Neural cell (in vitro differentiated cells): Measurements from ENCODE around the gene L1CAM. TPM values are rescaled to one million over a fixed set of nuclear protein-coding genes. Genes with fewer than 3 reads are reported as not detected.

Source experiments
- H2AFZ ChIP-seq: fragments of 200-600, 300-800 bp; sonication (generic), shearing (Covaris generic); 2 replicates; pipeline ENCODE4 v1.6.0; 2014; ENCODE audit warnings: low read depth, mild to moderate bottlenecking, antibody characterized with exemption, low read length, moderate library complexity
- H3F3A ChIP-seq: fragments of 200-600 bp; shearing (Covaris generic); 2 replicates; pipeline ENCODE4 v1.6.1; 2016; ENCODE audit warnings: mild to moderate bottlenecking, moderate library complexity, mixed read lengths, antibody characterized with exemption, low read length; ENCODE audit not compliant: insufficient read depth, poor library complexity, severe bottlenecking
- H3K27ac ChIP-seq: fragments of 200-600, 300-800 bp; sonication (generic), shearing (Covaris generic); 2 replicates; pipeline ENCODE4 v1.5.1; 2014; ENCODE audit warnings: mild to moderate bottlenecking, low read length, moderate library complexity
- H3K27me3 ChIP-seq: fragments of 300-800, 200-600 bp; sonication (generic), shearing (Covaris generic); 2 replicates; pipeline ENCODE4 v1.6.0; 2014; ENCODE audit warnings: mild to moderate bottlenecking, low read depth, low read length, moderate library complexity; ENCODE audit not compliant: insufficient read depth
- H3K36me3 ChIP-seq: fragments of 300-800, 200-600 bp; sonication (generic), shearing (Covaris generic); 2 replicates; pipeline ENCODE4 v1.5.1; 2014; ENCODE audit warnings: mild to moderate bottlenecking, antibody characterized with exemption, low read length, moderate library complexity; ENCODE audit not compliant: insufficient read depth
- H3K4me2 ChIP-seq: fragments of 300-800, 200-600 bp; sonication (generic), shearing (Covaris generic); 2 replicates; pipeline ENCODE4 v1.6.0; 2014; ENCODE audit warnings: mild to moderate bottlenecking, low read length
- H3K4me3 ChIP-seq: fragments of 300-800, 200-600 bp; sonication (generic), shearing (Covaris generic); 2 replicates; pipeline ENCODE4 v1.5.1; 2014; ENCODE audit warnings: mild to moderate bottlenecking, low read length, moderate library complexity
- H3K79me2 ChIP-seq: fragments of 200-600 bp; shearing (Covaris generic); replicated peaks from 2 replicates; pipeline ENCODE4 v1.6.0; 2014; ENCODE audit warnings: mild to moderate bottlenecking, low read length, moderate library complexity; ENCODE audit not compliant: insufficient read depth
- H3K9ac ChIP-seq: fragments of 300-800, 200-600 bp; sonication (generic), shearing (Covaris generic); 2 replicates; pipeline ENCODE4 v1.6.1; 2016; ENCODE audit warnings: mild to moderate bottlenecking, low read length, mixed read lengths
- H3K9me2 ChIP-seq: fragments of 200-600 bp; shearing (Covaris generic); 2 replicates; pipeline ENCODE4 v1.6.1; 2016; ENCODE audit warnings: mild to moderate bottlenecking, low read length, mixed read lengths; ENCODE audit not compliant: insufficient read depth
- H3K9me3 ChIP-seq: fragments of 200-600, 300-800 bp; sonication (generic), shearing (Covaris generic); 2 replicates; pipeline ENCODE4 v1.6.1; 2016; ENCODE audit warnings: mild to moderate bottlenecking, mixed run types, low read length, moderate library complexity, mixed read lengths
- H4K20me1 ChIP-seq: fragments of 200-600 bp; shearing (Covaris generic); 2 replicates; pipeline ENCODE4 v1.6.1; 2016; ENCODE audit warnings: mild to moderate bottlenecking, mixed run types; ENCODE audit not compliant: insufficient read depth
- CTCF ChIP-seq: fragments of 450-650 bp; IDR thresholded peaks from 2 replicates; pipeline ENCODE4 v1.5.1; 2014; ENCODE audit warnings: antibody characterized with exemption, mild to moderate bottlenecking, moderate library complexity; ENCODE audit not compliant: poor library complexity, severe bottlenecking
- EP300 ChIP-seq: fragments of 450-650 bp; conservative IDR thresholded peaks from 2 replicates; pipeline ENCODE4 v1.6.1; 2014; ENCODE audit warnings: antibody characterized with exemption, mild to moderate bottlenecking, moderate library complexity; ENCODE audit not compliant: poor library complexity, severe bottlenecking
- EZH2 ChIP-seq: fragments of 200-600, 300-800 bp; shearing (Covaris generic), sonication (generic); IDR thresholded peaks from 2 replicates; pipeline ENCODE4 v1.6.1; 2014; ENCODE audit warnings: antibody characterized with exemption, low read length, borderline replicate concordance, mild to moderate bottlenecking; ENCODE audit not compliant: insufficient read depth, poor library complexity, severe bottlenecking
- POLR2AphosphoS5 ChIP-seq: IDR thresholded peaks from 2 replicates; pipeline ENCODE4 v1.6.1; 2012
- RAD21 ChIP-seq: fragments of 450-650 bp; conservative IDR thresholded peaks from 2 replicates; pipeline ENCODE4 v1.6.1; 2014; ENCODE audit warnings: antibody characterized with exemption, mild to moderate bottlenecking, moderate library complexity
- SMC3 ChIP-seq: fragments of 450-650 bp; conservative IDR thresholded peaks from 2 replicates; pipeline ENCODE4 v1.6.1; 2014; ENCODE audit warnings: antibody characterized with exemption, mild to moderate bottlenecking, moderate library complexity; ENCODE audit not compliant: poor library complexity
- TAF1 ChIP-seq: IDR thresholded peaks from 2 replicates; pipeline ENCODE4 v1.6.1; 2012; ENCODE audit warnings: low read depth
- polyA plus RNA-seq: library from polyadenylated mRNA; depleted of rRNA; stranded (reverse); fragments of >200 nt; gene quantifications from 2 replicates; pipeline ENCODE4 v1.2.3, GENCODE V29; 2014
- TF ChIP-seq, protein P1 (sequence below): IDR thresholded peaks from 2 replicates; pipeline ENCODE4 v1.6.1; 2012; ENCODE audit warnings: borderline replicate concordance

Gene L1CAM
- polyA plus RNA-seq, 1 donor from 2014 or later, result 88.0 TPM

- Histone ChIP-seq H3K4me2 (no peak overlapping the region), H3K27me3 (no peaks in the 10 kb centered on the region), H3K9me2 (no peaks in the 10 kb centered on the region), H3K4me3 (no peak overlapping the region), H4K20me1 (no peaks in the 10 kb centered on the region), H3K79me2 (no peaks in the 10 kb centered on the region), H3K27ac (no peak overlapping the region), H2AFZ (no peak overlapping the region), H3K36me3 (no peaks in the 10 kb centered on the region), H3K9ac (no peak overlapping the region), H3K9me3 (no peaks in the 10 kb centered on the region), H3F3A (no peaks in the 10 kb centered on the region)
- TF ChIP-seq EP300 (no peak), RAD21 (no peak), SMC3 (no peak), POLR2AphosphoS5 (no peak)
- TF ChIP-seq, protein P1, sequence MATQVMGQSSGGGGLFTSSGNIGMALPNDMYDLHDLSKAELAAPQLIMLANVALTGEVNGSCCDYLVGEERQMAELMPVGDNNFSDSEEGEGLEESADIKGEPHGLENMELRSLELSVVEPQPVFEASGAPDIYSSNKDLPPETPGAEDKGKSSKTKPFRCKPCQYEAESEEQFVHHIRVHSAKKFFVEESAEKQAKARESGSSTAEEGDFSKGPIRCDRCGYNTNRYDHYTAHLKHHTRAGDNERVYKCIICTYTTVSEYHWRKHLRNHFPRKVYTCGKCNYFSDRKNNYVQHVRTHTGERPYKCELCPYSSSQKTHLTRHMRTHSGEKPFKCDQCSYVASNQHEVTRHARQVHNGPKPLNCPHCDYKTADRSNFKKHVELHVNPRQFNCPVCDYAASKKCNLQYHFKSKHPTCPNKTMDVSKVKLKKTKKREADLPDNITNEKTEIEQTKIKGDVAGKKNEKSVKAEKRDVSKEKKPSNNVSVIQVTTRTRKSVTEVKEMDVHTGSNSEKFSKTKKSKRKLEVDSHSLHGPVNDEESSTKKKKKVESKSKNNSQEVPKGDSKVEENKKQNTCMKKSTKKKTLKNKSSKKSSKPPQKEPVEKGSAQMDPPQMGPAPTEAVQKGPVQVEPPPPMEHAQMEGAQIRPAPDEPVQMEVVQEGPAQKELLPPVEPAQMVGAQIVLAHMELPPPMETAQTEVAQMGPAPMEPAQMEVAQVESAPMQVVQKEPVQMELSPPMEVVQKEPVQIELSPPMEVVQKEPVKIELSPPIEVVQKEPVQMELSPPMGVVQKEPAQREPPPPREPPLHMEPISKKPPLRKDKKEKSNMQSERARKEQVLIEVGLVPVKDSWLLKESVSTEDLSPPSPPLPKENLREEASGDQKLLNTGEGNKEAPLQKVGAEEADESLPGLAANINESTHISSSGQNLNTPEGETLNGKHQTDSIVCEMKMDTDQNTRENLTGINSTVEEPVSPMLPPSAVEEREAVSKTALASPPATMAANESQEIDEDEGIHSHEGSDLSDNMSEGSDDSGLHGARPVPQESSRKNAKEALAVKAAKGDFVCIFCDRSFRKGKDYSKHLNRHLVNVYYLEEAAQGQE, result no peak
Observed at GRCh38 chrX:153917869-153918268, 31.9 kb upstream of the L1CAM start.

DNA sequence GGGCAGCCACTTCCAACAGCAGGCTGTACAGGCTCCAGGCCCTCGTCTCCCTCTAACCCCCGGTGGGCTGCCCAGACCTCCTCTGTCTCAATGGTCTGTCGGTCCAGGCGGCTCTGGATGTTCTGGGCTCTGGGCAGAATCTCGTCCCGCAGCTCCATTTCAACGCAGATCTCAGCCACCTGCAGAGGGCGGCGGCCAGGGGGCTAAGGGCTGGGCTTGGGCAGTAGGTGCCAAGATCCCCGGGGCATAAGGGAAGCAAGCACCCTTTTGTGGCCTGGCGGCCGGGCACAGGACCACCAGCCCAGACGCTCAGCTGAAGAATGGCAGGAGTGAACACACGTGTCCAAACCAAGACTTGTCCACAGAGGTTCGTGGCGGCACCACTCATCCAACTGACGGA lies 27.7 kb upstream of the L1CAM start:
- Histone ChIP-seq H3K36me3 (no peaks in the 10 kb centered on the region), H3F3A (no peaks in the 10 kb centered on the region), H3K9me3 (no peaks in the 10 kb centered on the region), H3K27ac (no peak overlapping the region), H4K20me1 (no peaks in the 10 kb centered on the region), H3K79me2 (no peaks in the 10 kb centered on the region), H3K9ac (no peak overlapping the region), H3K9me2 (no peaks in the 10 kb centered on the region), H3K4me3 (no peak overlapping the region), H3K27me3 (no peaks in the 10 kb centered on the region), H3K4me2 (no peak overlapping the region), H2AFZ (no peak overlapping the region)
- TF ChIP-seq CTCF (no peak), EZH2 (no peak), EP300 (no peak), TAF1 (no peak), RAD21 (no peak), POLR2AphosphoS5 (no peak)
- TF ChIP-seq, protein P1, result no peak
